ENCODE results near the gene PICALM. TPM values are rescaled to one million over a fixed set of nuclear protein-coding genes. Genes with fewer than 3 reads are reported as not detected.
"Not testable (repeated sequence)": the region's sequence is repeated elsewhere in the genome, so short reads cannot be mapped to it uniquely, and the experiment has no call there.

PICALM gene
- 105 and 132 TPM in 2 replicates for total RNA-seq (2014; rRNA removed; shearing (Covaris generic))

GRCh38 chr11:86068951-86069407 is at the start of gene PICALM:
Gene PICALM, minus strand, starts transcription at chr11:86069084. Its CDS starts 304 bp downstream, at chr11:86068780.
- peak; percentile 96 for DNase-seq (ENCODE audit: low read depth in 1 of 2, low spot score in 2 of 2)
- peak within 1 kb of the TSS; percentile 100 for H3K27ac ChIP-seq
- H3K4me1 ChIP-seq (replicated peaks) = peaks cover 27% of the 10 kb centered on the region
- H3K9me3 ChIP-seq (replicated peaks) = no peaks in the 10 kb centered on the region
- peaks cover 3% of the 10 kb centered on the region; the same call in 1 of the 2 replicates for H3K36me3 ChIP-seq
- H3K4me3 ChIP-seq = peak within 1 kb of the TSS; percentile 60
- no peaks in the 10 kb centered on the region for H3K27me3 ChIP-seq (replicated peaks)

- H3K4me3 ChIP-seq = no peak overlapping the region
- H3K27ac ChIP-seq = no peak overlapping the region
- H3K9me3 ChIP-seq (replicated peaks) = no peaks in the 10 kb centered on the region
- peaks cover 20% of the 10 kb centered on the region for H3K4me1 ChIP-seq (replicated peaks)
- no peaks in the 10 kb centered on the region for H3K36me3 ChIP-seq
- DNase-seq (ENCODE audit: low read depth in 1 of 2, low spot score in 2 of 2) = no peak
- no peaks in the 10 kb centered on the region for H3K27me3 ChIP-seq (replicated peaks)
Observed at GRCh38 chr11:86118253-86118652, 49.4 kb upstream of the PICALM start.

GRCh38 chr11:86117712-86118063 is 48.8 kb upstream of the PICALM start:
- no peak for DNase-seq (ENCODE audit: low read depth in 1 of 2, low spot score in 2 of 2)
- Histone ChIP-seq H3K4me1 (replicated peaks) (peaks cover 20% of the 10 kb centered on the region), H3K27ac (no peak overlapping the region; the same call in 1 of the 2 replicates)

GRCh38 chr11:86117001-86117711 is 48.3 kb upstream of the PICALM start:
- Histone ChIP-seq H3K4me3 (no peak overlapping the region), H3K27me3 (replicated peaks) (no peaks in the 10 kb centered on the region), H3K4me1 (replicated peaks) (peaks cover 20% of the 10 kb centered on the region), H3K9me3 (replicated peaks) (no peaks in the 10 kb centered on the region), H3K36me3 (no peaks in the 10 kb centered on the region), H3K27ac (peak overlapping the region; percentile 52)
- peak in 1 of 2 experiments; percentile 30 for DNase-seq (ENCODE audit: low read depth in 1 of 2, low spot score in 2 of 2)

More at GRCh38 chr11:86117712-86118063, 48.8 kb upstream of the PICALM start:
- Histone ChIP-seq H3K27me3 (replicated peaks) (no peaks in the 10 kb centered on the region), H3K4me3 (no peak overlapping the region), H3K36me3 (no peaks in the 10 kb centered on the region), H3K9me3 (replicated peaks) (no peaks in the 10 kb centered on the region)

GRCh38 chr11:86116386-86116726 is 47.5 kb upstream of the PICALM start:
- DNase-seq (ENCODE audit: low read depth in 1 of 2, low spot score in 2 of 2) = peak; percentile 47 to 53
- H3K27ac ChIP-seq = peak overlapping the region; percentile 52
- H3K4me1 ChIP-seq (replicated peaks) = peaks cover 20% of the 10 kb centered on the region
- no peaks in the 10 kb centered on the region for H3K36me3 ChIP-seq
- H3K27me3 ChIP-seq (replicated peaks) = no peaks in the 10 kb centered on the region
- H3K9me3 ChIP-seq (replicated peaks) = no peaks in the 10 kb centered on the region
- no peak overlapping the region for H3K4me3 ChIP-seq

- no peak overlapping the region for H3K4me3 ChIP-seq
- no peak for DNase-seq (ENCODE audit: low read depth in 1 of 2, low spot score in 2 of 2)
- H3K9me3 ChIP-seq (replicated peaks) = no peaks in the 10 kb centered on the region
- H3K27me3 ChIP-seq (replicated peaks) = no peaks in the 10 kb centered on the region
- H3K27ac ChIP-seq = peak overlapping the region; percentile 52
- H3K4me1 ChIP-seq (replicated peaks) = peaks cover 20% of the 10 kb centered on the region
- no peaks in the 10 kb centered on the region for H3K36me3 ChIP-seq
Observed at GRCh38 chr11:86115542-86116385, 46.9 kb upstream of the PICALM start.

GRCh38 chr11:86108890-86109638 is 40.2 kb upstream of the PICALM start:
- Histone ChIP-seq H3K27me3 (replicated peaks) (no peaks in the 10 kb centered on the region), H3K4me3 (no peak overlapping the region), H3K36me3 (no peaks in the 10 kb centered on the region), H3K4me1 (replicated peaks) (no peaks in the 10 kb centered on the region), H3K9me3 (replicated peaks) (no peaks in the 10 kb centered on the region), H3K27ac (no peak overlapping the region)
- no peak for DNase-seq (ENCODE audit: low read depth in 1 of 2, low spot score in 2 of 2)

GRCh38 chr11:86108191-86108590 is 39.3 kb upstream of the PICALM start:
- Histone ChIP-seq H3K4me1 (replicated peaks) (no peaks in the 10 kb centered on the region), H3K36me3 (no peaks in the 10 kb centered on the region), H3K27ac (no peak overlapping the region), H3K27me3 (replicated peaks) (no peaks in the 10 kb centered on the region), H3K4me3 (no peak overlapping the region), H3K9me3 (replicated peaks) (no peaks in the 10 kb centered on the region)
- no peak for DNase-seq (ENCODE audit: low read depth in 1 of 2, low spot score in 2 of 2)

GRCh38 chr11:86106916-86107315 is 38.0 kb upstream of the PICALM start:
- Histone ChIP-seq H3K27ac (no peak overlapping the region), H3K36me3 (no peaks in the 10 kb centered on the region), H3K27me3 (replicated peaks) (no peaks in the 10 kb centered on the region), H3K9me3 (replicated peaks) (no peaks in the 10 kb centered on the region), H3K4me1 (replicated peaks) (peaks cover 4% of the 10 kb centered on the region), H3K4me3 (no peak overlapping the region)
- no peak for DNase-seq (ENCODE audit: low read depth in 1 of 2, low spot score in 2 of 2)

- H3K4me3 ChIP-seq; H3K27me3 ChIP-seq (replicated peaks); H3K36me3 ChIP-seq; DNase-seq (ENCODE audit: low read depth in 1 of 2, low spot score in 2 of 2); H3K9me3 ChIP-seq (replicated peaks); H3K27ac ChIP-seq; H3K4me1 ChIP-seq (replicated peaks): not testable (repeated sequence)
Observed at GRCh38 chr11:86106031-86106430, 37.1 kb upstream of the PICALM start.

GRCh38 chr11:86105601-86106000 is 36.7 kb upstream of the PICALM start:
- not testable (repeated sequence) for H3K4me1 ChIP-seq (replicated peaks); H3K4me3 ChIP-seq; DNase-seq (ENCODE audit: low read depth in 1 of 2, low spot score in 2 of 2); H3K9me3 ChIP-seq (replicated peaks); H3K36me3 ChIP-seq; H3K27me3 ChIP-seq (replicated peaks); H3K27ac ChIP-seq

- Histone ChIP-seq H3K9me3 (replicated peaks) (no peaks in the 10 kb centered on the region), H3K4me1 (replicated peaks) (peaks cover 10% of the 10 kb centered on the region), H3K36me3 (no peaks in the 10 kb centered on the region), H3K4me3 (no peak overlapping the region), H3K27ac (no peak overlapping the region), H3K27me3 (replicated peaks) (no peaks in the 10 kb centered on the region)
- DNase-seq (ENCODE audit: low read depth in 1 of 2, low spot score in 2 of 2) = no peak
Observed at GRCh38 chr11:86103808-86104207, 34.9 kb upstream of the PICALM start.

- peaks cover 10% of the 10 kb centered on the region for H3K4me1 ChIP-seq (replicated peaks)
- peak in 1 of 2 experiments; percentile 28 for DNase-seq (ENCODE audit: low read depth in 1 of 2, low spot score in 2 of 2)
- H3K27me3 ChIP-seq (replicated peaks) = no peaks in the 10 kb centered on the region
- H3K27ac ChIP-seq = no peak overlapping the region
- no peaks in the 10 kb centered on the region for H3K36me3 ChIP-seq
- H3K4me3 ChIP-seq = no peak overlapping the region
- H3K9me3 ChIP-seq (replicated peaks) = no peaks in the 10 kb centered on the region
Observed at GRCh38 chr11:86101941-86102407, 33.1 kb upstream of the PICALM start.
